Activated CD8-positive, alpha-beta memory T cell treated with anti-CD3 and anti-CD28 coated beads, Interleukin-2, amount 50 U/mL, for 48 hours (primary cell): Measurements from ENCODE around the gene SYAP1.
"Not testable (repeated sequence)": the region's sequence is repeated elsewhere in the genome, so short reads cannot be mapped to it uniquely, and the experiment has no call there.

ENCODE experiments used
- DNase-seq: peaks from one replicate; pipeline ENCODE4 v3.0.0-alpha.2; 2020

The SYAP1 gene, protein sequence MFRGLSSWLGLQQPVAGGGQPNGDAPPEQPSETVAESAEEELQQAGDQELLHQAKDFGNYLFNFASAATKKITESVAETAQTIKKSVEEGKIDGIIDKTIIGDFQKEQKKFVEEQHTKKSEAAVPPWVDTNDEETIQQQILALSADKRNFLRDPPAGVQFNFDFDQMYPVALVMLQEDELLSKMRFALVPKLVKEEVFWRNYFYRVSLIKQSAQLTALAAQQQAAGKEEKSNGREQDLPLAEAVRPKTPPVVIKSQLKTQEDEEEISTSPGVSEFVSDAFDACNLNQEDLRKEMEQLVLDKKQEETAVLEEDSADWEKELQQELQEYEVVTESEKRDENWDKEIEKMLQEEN

DNA sequence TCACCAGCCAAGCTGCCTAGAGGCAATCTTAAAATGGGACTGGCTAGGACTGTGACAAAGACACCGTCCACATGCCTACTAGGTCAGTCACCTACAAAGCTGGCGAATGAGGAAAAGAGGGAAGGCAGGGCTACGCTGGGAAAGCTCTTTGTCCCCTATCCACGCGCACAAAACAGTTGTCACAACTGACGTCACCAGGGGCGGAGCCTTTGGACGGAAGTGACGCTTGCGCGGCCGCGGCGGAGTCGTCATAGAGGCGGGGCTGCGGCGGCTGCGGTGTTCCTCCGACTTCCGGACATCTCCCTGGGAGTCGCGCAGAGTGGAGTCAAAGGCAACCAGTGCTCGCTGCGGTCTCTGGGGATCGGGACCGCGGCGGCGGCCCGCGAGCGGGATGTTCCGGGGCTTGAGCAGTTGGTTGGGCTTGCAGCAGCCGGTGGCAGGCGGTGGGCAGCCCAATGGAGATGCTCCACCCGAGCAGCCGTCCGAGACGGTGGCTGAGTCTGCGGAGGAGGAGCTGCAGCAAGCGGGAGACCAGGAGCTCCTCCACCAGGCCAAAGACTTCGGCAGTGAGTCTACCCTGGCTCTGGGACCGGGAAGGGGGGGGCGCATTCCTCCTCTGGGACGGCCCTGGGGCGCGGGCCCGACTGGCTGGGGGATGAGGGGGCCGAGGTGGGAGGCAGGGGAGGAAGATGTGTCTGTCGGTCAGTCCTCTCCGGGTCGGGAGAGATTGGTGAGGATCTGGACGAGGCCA is at the start of gene SYAP1:
Gene SYAP1, plus strand, starts transcription at position 279 of the 751 bp plus-strand sequence. Its CDS starts 113 bp downstream, at position 392.
- DNase-seq = peak; percentile 95

DNA sequence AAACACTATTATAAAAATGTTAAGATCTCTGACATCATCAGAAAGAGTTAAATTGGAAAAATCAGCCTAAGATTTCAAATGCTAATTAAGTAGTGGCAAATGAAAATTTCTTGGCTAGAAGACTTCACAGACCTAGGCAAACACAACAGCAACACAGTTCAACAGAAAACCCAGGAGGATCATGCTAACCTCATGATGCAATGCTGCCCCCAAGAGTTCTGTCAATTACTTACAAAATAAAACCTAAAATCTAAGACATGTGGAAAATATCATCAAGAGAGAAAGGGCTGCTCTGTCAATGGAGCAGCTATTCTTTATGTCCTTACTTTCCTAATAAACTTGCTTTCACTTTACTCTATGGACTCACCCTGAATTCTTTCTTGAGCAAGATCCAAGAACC is 48.4 kb upstream of the SYAP1 start:
- DNase-seq = no peak

DNA sequence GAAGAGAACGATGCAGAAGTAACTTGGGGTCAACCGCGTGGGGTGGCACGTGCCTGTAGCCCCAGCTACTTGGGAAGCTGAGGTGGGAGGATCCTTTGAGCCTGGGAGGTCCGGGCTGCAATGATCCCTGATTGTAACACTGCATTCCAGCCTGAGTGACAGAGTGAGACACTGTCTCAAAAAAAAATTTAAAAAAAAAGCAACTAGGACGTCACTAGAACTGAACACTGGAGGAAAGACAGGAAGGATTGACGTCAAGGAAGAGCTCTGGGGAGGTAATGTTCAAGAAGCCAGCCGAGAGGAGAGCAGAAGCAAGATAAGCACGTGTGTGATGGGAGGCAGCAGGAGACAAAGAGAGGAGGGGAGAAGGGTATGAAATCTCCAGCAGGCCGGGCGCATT is 40.7 kb upstream of the SYAP1 start:
- no peak for DNase-seq

DNA sequence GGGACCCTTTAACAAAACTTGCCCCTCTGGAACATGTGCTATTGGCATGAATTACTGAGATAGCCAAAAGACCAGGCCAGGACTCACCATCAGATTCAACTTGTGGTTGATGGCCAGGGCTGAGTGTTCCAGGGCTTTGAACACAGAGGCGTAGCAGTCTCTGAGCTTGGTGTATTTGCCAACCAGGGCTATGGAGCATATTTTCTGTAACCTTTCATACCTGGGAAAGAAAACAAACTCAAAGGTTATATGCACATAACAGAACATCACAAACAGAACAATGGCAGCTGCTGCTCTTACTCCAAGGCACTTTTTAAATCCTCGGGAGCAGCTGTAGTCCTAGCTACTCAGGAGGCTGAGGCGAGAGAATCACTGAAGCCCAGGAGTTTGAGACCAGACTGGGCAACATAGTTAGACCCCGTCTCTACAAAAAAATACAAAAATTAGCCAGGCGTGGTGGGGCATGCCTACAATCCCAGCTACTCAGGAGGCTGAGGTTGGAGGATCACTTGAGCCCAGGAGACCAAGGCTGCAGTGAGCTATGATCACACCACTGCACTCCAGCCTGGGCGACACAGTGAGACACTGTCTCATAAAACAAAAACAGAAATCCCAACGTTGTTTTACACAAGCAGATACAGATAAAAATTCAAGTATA is 36.3 kb upstream of the SYAP1 start:
- no peak for DNase-seq

DNA sequence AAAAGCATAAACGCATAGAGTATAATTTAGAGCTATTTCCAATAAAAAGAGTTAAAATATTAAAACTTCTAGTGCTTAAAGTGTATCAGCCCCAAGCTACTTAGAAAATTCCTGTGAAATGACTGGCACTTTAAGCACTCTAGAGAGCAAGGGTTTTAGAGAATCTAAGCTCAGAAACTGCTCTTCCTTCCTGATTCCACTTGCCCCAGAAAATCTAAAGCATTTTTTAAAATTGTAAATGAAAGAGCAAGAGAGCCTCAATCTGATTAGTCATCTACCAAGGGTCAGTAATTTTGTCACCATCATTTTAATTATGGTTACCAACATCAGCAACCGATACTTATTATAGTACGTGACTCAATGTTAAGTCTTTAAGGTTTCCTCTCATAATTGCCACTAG is 31.9 kb upstream of the SYAP1 start:
- no peak for DNase-seq

DNA sequence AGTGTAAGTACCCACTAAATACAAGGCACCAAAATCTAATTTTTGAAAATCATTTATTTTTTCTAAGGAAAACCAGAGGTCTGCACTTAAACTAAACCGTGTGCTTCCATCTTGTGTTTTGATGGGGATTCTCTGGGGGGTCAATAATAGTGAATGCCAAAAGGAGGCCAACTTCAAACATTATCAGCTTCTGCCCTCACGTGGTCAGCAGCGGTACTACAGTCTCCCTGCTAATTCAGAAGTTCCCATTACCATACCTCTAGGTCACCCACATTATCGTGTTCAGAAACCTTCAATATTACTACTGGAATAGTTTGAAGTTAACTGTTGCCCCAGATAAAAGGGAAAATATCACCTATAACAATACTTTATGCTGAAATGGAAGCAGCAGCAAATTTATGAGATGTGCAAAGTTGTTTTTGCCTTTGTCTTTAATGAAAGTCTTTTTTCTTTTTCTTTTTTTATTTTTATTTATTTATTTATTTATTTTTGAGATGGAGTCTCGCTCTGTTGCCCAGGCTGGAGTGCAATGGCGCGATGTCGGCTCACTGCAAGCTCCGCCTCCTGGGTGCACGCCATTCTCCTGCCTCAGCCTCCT is 24.2 kb upstream of the SYAP1 start:
- DNase-seq = peak; percentile 77

DNA sequence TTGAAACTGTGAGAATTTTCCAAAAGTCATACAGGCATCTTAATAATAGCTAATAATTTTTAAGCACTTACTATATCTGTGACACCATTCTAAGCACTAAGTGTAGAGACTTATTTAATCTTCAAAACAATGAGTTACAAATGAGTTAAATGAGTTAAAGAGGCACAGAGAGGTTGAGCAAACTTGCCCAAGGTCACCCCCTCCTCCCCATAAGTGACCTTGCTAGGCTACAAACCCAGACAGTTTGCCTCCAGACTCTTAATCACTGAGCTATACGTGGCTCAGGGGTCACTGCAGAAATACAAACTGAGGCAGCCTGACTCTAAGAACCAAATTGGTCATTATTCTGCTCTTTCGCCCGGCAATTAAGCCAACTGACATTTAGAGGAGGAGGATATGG is 22.5 kb upstream of the SYAP1 start:
- DNase-seq = no peak

DNA sequence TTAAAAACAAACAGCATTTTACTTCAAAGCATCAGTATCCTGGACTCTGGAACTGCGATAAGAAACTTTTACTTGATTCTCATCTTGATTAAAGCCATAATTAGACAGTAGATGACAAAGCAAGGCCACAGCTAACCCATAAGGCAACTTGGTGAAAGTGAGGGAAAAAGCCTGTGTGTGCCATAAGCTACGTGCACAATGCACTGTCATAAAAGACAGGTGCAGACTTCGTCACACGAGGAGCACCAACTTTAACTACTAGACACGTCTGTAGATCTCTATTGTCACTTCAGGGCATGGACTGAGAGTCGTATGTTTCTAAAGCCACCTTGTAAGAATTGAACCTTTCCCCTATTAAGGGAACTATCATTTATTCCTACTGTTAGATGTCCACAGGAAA is 20.0 kb upstream of the SYAP1 start:
- DNase-seq = no peak

DNA sequence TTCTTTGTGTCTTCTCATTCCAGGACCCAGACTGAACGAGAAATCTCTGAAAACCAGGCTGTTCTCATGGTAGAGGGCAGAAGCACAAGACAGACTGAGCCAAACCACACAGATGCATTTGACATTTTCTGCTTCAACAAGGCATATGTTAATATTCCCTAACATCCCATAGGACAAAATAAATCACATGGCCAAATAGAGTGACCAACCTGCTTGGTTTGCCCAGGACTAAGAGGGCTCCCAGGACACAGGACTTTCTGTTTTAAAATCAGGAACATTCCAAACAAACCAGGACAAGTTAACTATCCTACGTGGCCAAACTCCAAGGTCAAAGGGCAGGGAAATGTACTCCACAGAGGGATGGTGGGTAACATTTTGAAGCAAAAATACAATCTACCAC is 18.7 kb upstream of the SYAP1 start:
- no peak for DNase-seq

DNA sequence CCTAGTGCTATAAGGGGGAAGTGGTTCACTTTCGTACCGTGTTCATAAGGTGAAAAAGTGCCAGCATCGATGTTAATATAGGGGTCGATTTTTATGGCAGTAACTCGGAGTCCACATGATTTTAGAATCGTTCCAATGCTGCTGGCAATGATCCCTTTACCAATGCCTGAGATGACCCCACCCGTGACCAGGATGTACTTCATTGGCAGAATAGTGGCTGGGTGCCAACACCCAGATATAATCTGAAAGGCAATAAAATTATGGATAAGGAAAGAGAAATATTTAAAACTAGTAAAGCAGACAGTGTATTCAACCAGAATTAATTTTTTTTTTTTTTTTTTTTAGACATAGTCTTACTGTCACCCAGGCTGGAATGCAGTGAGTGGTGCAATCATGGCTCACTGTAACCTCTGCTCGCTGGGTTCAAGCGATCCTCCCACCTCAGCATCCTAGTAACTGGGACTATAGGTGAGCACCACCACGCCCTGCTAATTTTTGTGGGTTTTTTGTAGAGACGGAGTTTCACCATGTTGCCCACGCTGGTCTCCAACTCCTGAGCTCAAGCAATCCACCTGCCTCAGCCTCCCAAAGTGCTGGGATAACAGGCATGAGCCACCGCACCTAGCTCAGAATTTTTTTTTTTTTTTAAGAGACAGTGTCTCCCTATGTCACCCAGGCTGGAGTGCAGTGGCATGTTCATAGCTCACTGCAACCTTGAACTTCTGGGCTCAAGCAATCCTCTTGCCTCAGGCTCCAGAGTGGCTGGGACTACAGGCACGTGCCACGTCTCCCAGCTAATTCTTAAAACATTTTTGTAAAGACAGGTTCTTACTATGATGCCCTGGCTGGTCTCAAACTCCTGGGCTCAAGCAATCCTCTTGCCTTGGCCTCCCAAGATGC is 16.5 kb upstream of the SYAP1 start:
- DNase-seq = no peak

DNA sequence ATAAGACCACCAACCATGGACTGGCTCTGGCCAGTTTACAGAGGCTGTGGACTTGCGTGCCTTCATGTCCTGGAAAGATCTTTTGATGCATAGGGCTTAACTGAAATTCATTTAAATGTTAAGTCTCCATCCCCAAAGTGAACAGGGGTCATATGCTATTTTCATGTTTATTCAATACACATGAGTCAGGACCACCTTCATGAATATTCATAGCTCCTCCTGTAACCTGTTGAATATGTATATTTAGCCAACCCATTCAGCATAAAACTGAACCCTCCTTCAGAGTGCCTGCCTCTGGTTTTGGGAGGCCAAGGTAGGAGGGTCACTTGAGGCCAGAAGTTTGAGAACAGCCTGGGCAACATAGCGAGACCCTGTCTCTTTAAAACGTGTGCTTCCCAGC is 14.0 kb upstream of the SYAP1 start:
- DNase-seq = no peak

DNA sequence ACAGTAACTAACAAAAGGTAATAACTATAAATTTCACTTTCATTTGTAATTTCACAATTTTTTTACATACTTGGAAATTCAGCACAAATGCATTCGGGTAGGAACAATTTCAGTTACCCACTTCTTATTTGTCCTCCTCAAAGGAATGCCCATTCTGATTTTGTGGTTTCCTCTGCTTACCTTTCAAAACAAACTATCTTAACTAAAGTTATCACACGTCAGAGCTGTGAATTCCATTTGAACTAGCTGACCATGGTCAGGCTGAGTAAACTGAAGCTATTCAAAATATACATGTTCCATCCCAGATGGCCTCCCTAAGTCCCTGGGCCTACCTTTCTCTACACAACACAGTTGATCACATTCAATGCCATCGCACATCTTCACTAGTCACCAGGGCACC is 11.4 kb upstream of the SYAP1 start:
- DNase-seq = no peak

DNA sequence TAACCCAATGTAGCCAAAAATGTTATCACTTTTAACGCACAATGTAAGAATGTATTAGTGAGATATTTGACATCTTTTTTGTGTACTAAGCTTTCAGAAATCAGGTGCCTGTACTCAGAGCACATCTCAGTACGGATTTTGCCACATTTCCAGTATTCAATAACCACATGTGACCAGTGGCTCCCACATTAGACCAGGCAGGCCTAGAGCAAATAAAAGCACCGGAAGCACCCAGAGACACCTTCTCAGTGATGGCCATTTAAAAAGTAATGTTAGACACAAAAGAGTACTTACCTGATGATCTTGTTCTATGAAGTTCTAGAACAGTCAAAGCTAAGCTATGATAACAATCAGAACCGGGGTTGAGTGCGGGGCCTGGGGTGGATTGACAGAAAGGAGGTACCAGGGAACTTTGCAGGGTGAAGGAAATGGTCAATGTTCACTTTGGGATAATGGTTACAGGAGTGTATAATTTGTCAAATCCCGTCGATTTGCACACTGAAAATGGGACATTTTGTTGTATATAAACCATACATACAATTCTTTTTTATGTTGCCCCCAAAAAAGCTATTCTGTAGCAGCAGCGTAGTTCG is 8.1 kb upstream of the SYAP1 start:
- no peak for DNase-seq

DNA sequence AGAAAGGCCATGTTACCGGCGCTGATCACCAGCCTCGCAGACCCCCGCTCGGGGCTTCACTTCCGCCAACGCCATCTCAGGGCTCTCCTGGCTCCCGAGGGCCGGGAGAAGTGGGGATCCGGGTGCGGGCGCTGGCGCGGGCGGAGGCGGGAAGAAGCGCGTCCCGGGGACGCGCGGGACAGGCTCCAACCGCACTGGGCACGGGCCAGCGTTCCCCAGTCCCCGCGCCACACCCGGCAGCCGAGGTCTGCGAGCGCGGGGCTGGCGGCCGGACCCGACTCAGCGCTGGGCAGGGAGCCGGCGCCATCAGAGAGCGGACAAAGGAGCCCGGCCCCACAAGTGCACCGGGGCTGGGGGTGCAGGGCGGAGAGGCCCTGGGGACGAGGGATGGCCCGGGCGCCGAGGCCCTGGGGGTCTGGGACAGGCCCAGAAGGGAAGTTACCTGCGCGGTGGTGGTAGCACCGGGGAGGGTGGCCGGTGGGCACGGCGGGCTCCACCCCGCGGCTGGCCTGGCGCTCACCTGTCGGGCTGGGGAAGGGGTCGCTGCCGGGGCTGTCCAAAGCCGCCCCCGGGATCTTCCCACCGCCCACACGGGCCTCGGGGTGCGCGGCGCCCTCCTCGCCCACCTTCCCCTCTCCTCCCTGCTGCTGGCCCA is 7.4 kb upstream of the SYAP1 start:
- DNase-seq = peak; percentile 53

DNA sequence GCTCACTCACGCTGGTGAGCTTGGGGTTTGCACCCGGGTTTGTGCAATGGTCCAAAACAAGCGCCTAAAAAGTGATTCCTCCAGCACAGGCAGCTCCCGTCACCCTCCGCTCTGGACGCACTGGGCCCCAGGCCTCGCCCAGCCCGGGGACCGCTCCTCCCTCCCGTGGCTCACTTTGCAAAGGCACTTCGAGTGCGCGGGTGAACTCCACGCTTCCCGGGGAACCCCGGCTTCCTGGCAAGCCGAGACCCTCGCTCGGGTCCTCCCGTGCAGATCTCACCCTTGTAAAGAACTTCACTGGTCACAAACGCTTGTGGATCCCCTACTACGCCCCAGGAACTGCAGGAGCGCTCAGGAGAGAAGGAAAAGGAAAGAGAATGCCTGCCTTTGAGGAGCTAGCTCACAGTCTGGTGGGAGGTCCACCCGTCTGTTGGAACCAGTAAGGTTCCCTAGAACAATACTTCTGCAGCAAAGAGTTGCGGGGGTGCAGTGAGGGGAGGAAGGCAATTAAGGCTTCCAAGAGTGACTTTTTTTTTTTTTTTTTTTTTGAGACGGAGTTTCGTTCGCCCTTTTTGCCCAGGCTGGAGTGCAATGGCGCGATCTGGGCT is 6.8 kb upstream of the SYAP1 start, which contains the start of gene CTPS2:
Gene CTPS2, minus strand, starts transcription at position 122 of the 608 bp plus-strand sequence. CDS start 9,767 bp downstream, outside the sequence.
- DNase-seq = peak; percentile 68

DNA sequence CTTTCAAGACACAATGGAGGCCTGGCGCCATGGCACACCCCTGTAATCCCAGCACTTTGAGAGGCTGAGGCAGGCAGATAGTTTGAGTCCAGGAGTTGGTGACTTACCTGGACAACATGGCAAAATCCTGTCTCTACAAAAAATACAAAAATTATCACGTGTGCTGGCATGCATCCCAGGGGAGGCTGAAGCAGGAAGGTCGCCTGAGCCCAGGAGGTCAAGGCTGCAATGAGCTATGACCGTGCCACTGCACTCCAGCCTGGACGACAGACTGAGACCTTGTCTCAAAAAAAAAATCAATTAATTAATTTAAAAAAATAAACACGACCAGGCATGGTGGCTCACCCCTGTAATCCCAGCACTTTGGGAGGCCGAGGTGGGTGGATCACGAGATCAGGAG is 4.9 kb upstream of the SYAP1 start:
- no peak for DNase-seq

DNA sequence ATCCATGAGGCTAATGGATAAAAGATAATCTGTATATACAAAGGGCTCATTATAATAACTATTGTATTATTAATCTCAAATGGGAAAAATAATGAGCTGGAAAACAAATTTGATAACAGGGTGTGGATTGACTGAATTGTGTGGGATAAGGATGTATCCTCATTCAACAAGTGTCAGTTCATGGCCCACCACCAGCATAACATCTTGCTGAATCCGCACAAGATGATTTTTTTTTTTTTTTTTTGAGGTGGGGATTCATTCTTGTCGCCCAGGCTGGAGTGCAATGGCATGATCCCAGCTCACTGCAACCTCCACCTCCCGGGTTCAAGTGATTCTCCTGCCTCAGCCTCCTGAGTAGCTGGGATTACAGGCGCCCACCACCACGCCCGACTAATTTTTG is 3.8 kb upstream of the SYAP1 start:
- not testable (repeated sequence) for DNase-seq

DNA sequence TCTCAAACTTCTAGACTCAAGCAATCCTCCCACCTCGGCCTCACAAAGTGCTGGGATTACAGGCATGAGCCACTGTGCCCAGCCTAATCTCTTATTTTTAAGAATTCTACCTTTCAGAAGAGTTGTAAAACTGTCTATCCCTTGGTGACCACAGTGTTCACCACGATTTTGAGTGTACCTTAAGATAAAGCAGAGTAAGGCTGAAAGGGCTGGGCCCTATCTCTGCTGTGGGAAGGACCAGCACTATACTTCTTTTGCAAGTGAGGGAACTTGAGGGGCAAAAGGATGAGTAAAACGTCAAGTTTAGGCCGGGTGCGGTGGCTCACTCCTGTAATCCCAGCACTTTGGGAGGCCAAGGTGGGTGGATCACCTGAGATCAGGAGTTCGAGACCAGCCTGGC is 3.0 kb upstream of the SYAP1 start:
- DNase-seq = not testable (repeated sequence)

DNA sequence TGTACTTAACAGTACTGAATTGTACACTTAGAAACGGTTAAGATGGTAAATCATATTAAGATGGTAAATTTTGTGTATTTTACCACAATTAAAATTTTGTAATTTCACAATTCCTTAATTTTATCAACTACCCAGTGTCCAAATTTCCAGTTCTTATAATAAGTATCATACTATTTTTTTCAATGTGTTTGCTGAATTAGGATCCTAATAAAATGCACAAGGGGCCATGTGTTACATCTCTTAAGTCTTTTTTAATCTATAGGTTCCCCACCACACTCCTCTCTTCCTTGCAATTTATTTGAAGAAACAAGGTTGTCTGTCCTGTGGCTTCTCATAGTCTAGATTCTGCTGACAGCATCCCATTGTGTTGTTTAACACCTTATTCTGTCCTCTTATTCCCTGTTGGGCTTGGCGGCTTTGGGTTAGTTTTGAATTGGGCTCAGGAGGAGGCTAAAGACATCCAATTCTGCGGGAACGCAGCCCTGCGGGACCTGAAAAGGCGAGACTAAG is 533 bp upstream of the SYAP1 start:
- DNase-seq = no peak

DNA sequence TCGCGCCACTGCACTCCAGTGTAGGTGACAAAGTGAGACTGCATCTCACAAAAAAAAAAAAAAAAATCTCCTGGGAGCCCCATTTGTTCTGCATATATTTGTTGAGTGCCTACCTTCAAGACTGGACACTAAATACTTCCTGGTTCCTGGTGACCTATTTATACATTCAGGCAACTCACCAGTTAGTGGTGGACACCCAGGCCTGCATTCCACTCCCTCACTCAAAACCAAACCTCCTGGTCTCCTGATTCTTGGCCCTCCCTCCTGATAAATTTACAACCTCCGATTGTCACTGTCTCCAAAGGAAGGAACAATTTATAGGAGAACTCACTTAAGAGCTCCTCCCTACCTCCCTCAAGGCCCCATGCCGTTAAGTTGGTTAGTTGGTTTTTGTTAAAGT is 3.1 kb downstream of the SYAP1 start:
- DNase-seq = no peak

DNA sequence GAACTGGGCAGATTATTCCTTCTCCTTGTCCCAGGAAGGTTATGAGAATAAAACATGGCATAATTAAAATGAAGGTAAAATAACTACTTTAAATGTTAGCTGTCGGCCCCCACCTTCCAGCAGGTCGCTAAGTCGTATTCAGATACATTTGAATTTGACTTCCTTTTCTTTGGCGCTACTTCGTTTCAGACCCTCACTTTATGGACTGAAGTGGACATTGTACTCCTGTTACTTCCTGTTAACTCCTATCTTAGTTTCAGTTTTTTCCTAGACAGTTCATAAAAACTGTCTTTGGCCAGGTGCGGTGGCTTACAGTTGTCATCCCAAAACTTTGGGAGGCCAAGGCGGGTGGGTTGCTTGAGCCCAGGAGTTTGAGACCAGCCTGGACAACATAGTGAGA is 5.7 kb downstream of the SYAP1 start:
- no peak for DNase-seq
